Natural killer cell (primary cell): ENCODE data around the gene SPDYC. TPM values are rescaled to one million over a fixed set of nuclear protein-coding genes. Genes with fewer than 3 reads are reported as not detected.

Experiments
- ATAC-seq, 3 donors: fragments of 150-1000 bp in 2 of 3; fragments of 200-7000 bp in 1 of 3; cut with Tn5 transposase; 1 replicate in 1 of 3; 2 replicates in 2 of 3; pipeline ENCODE4 v1.10.0; 2021; ENCODE audit warnings: mild to moderate bottlenecking in 2 of 3, moderate library complexity in 2 of 3
- DNase-seq, 2 donors: peaks; one replicate each; pipeline versions ENCODE4 v3.0.0 to v3.0.0-alpha.2; 2013 to 2021; ENCODE audit warnings: mixed read lengths in 1 of 2
- H3K27ac ChIP-seq: one replicate; pipeline ENCODE4 v1.5.1; 2013; ENCODE audit warnings: mild to moderate bottlenecking, low read length
- H3K27me3 ChIP-seq: one replicate; pipeline ENCODE4 v1.6.1; 2013; ENCODE audit warnings: low read length; ENCODE audit not compliant: control insufficient read depth, insufficient read depth
- H3K36me3 ChIP-seq: one replicate; pipeline ENCODE4 v1.6.1; 2013; ENCODE audit warnings: low read length; ENCODE audit not compliant: control insufficient read depth, insufficient read depth
- H3K4me1 ChIP-seq: one replicate; pipeline ENCODE4 v1.6.1; 2013; ENCODE audit warnings: low read length; ENCODE audit not compliant: control insufficient read depth, insufficient read depth
- H3K4me3 ChIP-seq: one replicate; pipeline ENCODE4 v1.5.1; 2013; ENCODE audit warnings: low read length
- H3K9me3 ChIP-seq: one replicate; pipeline ENCODE4 v1.6.1; 2013; ENCODE audit warnings: low read length; ENCODE audit not compliant: control insufficient read depth, insufficient read depth
- H3K27ac Mint-ChIP-seq, 2 donors: one replicate each; pipeline ENCODE4 v1.8.0; 2022; ENCODE audit warnings: mild to moderate bottlenecking in 2 of 2, mixed read lengths in 2 of 2, moderate library complexity in 1 of 2
- H3K27me3 Mint-ChIP-seq, 2 donors: one replicate each; pipeline ENCODE4 v1.8.0; 2022; ENCODE audit warnings: low read depth in 2 of 2, mixed read lengths in 2 of 2
- H3K36me3 Mint-ChIP-seq: one replicate; pipeline ENCODE4 v1.8.0; 2022; ENCODE audit warnings: mixed read lengths
- H3K4me1 Mint-ChIP-seq, 2 donors: one replicate each; pipeline ENCODE4 v1.8.0; 2022; ENCODE audit warnings: mixed read lengths in 2 of 2
- H3K4me3 Mint-ChIP-seq: one replicate; pipeline ENCODE4 v1.8.0; 2022; ENCODE audit warnings: mild to moderate bottlenecking, moderate library complexity, mixed read lengths
- H3K9me3 Mint-ChIP-seq, 2 donors: one replicate each; pipeline ENCODE4 v1.8.0; 2022; ENCODE audit warnings: mixed read lengths in 2 of 2
- CTCF ChIP-seq: fragments of 200-600 bp; IDR thresholded peaks from one replicate; pipeline ENCODE4 v1.8.0; 2022; ENCODE audit warnings: antibody characterized with exemption
- WGBS: methylation state at CpG from one replicate; pipeline ENCODE4 v1.1.7; 2013; ENCODE audit warnings: missing lambda C conversion rate; ENCODE audit not compliant: insufficient coverage; 5-methylcytosine and 5-hydroxymethylcytosine counted together
- intact Hi-C: fragments of 100-400 bp; cut with micrococcal nuclease; formaldehyde crosslinking; loops from one replicate; pipeline ENCODE4 v1.14.2; 2022
- total RNA-seq, 4 donors: library from RNA; stranded (reverse); fragments of 120-200 nt in 1 of 4; gene quantifications; one replicate each; pipeline versions ENCODE4 v1.2.3 to v1.2.4, GENCODE V29; 2013 to 2022

SPDYC gene
- total RNA-seq, 3 donors from 2014 or later (not counting 1 experiment from before 2014, with no cell fraction given) = not detected

GRCh38 chr11:65157336-65157735, 12.7 kb upstream of the SPDYC start:
- Mint-ChIP-seq H3K36me3 (no peaks in the 10 kb centered on the region), H3K4me3 (no peak overlapping the region), H3K9me3 (no peaks in the 10 kb centered on the region), H3K27me3 (peaks cover 0 to 4% of the 10 kb centered on the region in 2 donors), H3K27ac (no peak overlapping the region), H3K4me1 (no peaks in the 10 kb centered on the region)
- Histone ChIP-seq H3K27me3 (no peaks in the 10 kb centered on the region), H3K9me3 (no peaks in the 10 kb centered on the region), H3K4me3 (no peak overlapping the region), H3K36me3 (no peaks in the 10 kb centered on the region), H3K4me1 (no peaks in the 10 kb centered on the region), H3K27ac (no peak overlapping the region)
- DNase-seq (no peak), ATAC-seq (no peak)
- 63% methylated on average over 3 of the region's 3 CpGs for WGBS
- no peak for TF ChIP-seq CTCF
- intact Hi-C loops = no loop called here

GRCh38 chr11:65159012-65159411, 11.0 kb upstream of the SPDYC start:
- Histone ChIP-seq H3K27ac (no peak overlapping the region), H3K4me3 (no peak overlapping the region), H3K27me3 (no peaks in the 10 kb centered on the region), H3K4me1 (no peaks in the 10 kb centered on the region), H3K36me3 (no peaks in the 10 kb centered on the region), H3K9me3 (no peaks in the 10 kb centered on the region)
- Mint-ChIP-seq H3K27me3 (peaks cover 0 to 4% of the 10 kb centered on the region in 2 donors), H3K4me3 (no peak overlapping the region), H3K9me3 (no peaks in the 10 kb centered on the region), H3K4me1 (no peaks in the 10 kb centered on the region), H3K27ac (no peak overlapping the region), H3K36me3 (no peaks in the 10 kb centered on the region)
- WGBS = 79% methylated on average over 3 of the region's 5 CpGs
- ATAC-seq (no peak), DNase-seq (no peak)
- no peak for TF ChIP-seq CTCF
- intact Hi-C loops = no loop called here

GRCh38 chr11:65160643-65161042, 9.4 kb upstream of the SPDYC start:
- H3K9me3 Mint-ChIP-seq = no peaks in the 10 kb centered on the region
- intact Hi-C loops = no loop called here

More at GRCh38 chr11:65160643-65161042, 9.4 kb upstream of the SPDYC start:
- Mint-ChIP-seq H3K4me3 (no peak overlapping the region), H3K4me1 (no peaks in the 10 kb centered on the region), H3K36me3 (no peaks in the 10 kb centered on the region), H3K27me3 (peaks cover 0 to 4% of the 10 kb centered on the region in 2 donors), H3K27ac (no peak overlapping the region)
- TF ChIP-seq CTCF = no peak
- ATAC-seq = no peak
- no peak overlapping the region for H3K4me3 ChIP-seq
- 84% methylated on average over 2 of the region's 3 CpGs for WGBS
- no peak for DNase-seq
- H3K36me3 ChIP-seq = no peaks in the 10 kb centered on the region
- H3K27me3 ChIP-seq = no peaks in the 10 kb centered on the region
- no peak overlapping the region for H3K27ac ChIP-seq
- no peaks in the 10 kb centered on the region for H3K9me3 ChIP-seq
- no peaks in the 10 kb centered on the region for H3K4me1 ChIP-seq
